AG10803 (cell line): ENCODE results near the gene B4GALNT4.
A peak's percentile ranks its signal among the peaks of the same experiment; 100 is the strongest.

ENCODE experiments used
- DNase-seq: peaks from one replicate; pipeline ENCODE4 v3.0.0; 2010; ENCODE audit warnings: low read depth
- H3K4me3 ChIP-seq: 2 replicates; pipeline ENCODE4 v1.5.1; 2011; ENCODE audit warnings: mild to moderate bottlenecking, low read length, control low read depth
- CTCF ChIP-seq: conservative IDR thresholded peaks from 2 replicates; pipeline ENCODE4 v1.5.1; 2011; ENCODE audit warnings: mild to moderate bottlenecking, low read length, control low read depth, inconsistent platforms

B4GALNT4 gene

GRCh38 chr11:350723-351255 is 18.5 kb upstream of the B4GALNT4 start:
- no peak for TF ChIP-seq CTCF
- no peak overlapping the region for H3K4me3 ChIP-seq
- no peak for DNase-seq

GRCh38 chr11:351411-351810 is 17.9 kb upstream of the B4GALNT4 start:
- no peak for TF ChIP-seq CTCF
- DNase-seq = no peak
- H3K4me3 ChIP-seq = no peak overlapping the region

- no peak overlapping the region for H3K4me3 ChIP-seq
- DNase-seq = no peak
- TF ChIP-seq CTCF = no peak
These were observed 16.8 kb upstream of the B4GALNT4 start for GRCh38 chr11:352456-353031.

- peak; percentile 87 for DNase-seq
- TF ChIP-seq CTCF = no peak
- peak overlapping the region; percentile 17 for H3K4me3 ChIP-seq
These were observed 16.0 kb upstream of the B4GALNT4 start for GRCh38 chr11:353179-353873.

GRCh38 chr11:355581-356458 is 13.5 kb upstream of the B4GALNT4 start:
- peak overlapping the region; percentile 51 for H3K4me3 ChIP-seq
- TF ChIP-seq CTCF = no peak
- DNase-seq = peak; percentile 98

- TF ChIP-seq CTCF = no peak
- DNase-seq = no peak
- no peak overlapping the region for H3K4me3 ChIP-seq
These were observed 12.7 kb upstream of the B4GALNT4 start for GRCh38 chr11:356610-357009.
